Left lung (tissue), 10 donors: ENCODE measurements around the gene ALCAM. TPM values are rescaled to one million over a fixed set of nuclear protein-coding genes. Genes with fewer than 3 reads are reported as not detected.

ENCODE experiments used
- ATAC-seq: fragments of 200-7000 bp; cut with Tn5 transposase; one replicate; pipeline ENCODE4 v1.9.1; 2020; ENCODE audit warnings: moderate library complexity
- DNase-seq, 4 donors: peaks; one replicate each; pipeline ENCODE4 v3.0.0-alpha.2; 2013 to 2020
- H3K27ac ChIP-seq, 2 donors: fragments of 200-600 bp; sonication (generic) in 1 of 2; one replicate each; pipeline versions ENCODE4 v1.5.0 to v1.8.0; 2020 to 2021
- H3K27me3 ChIP-seq, 2 donors: fragments of 200-600 bp; sonication (generic) in 1 of 2; one replicate each; pipeline versions ENCODE4 v1.5.0 to v1.8.0; 2020 to 2021
- H3K36me3 ChIP-seq, 2 donors: fragments of 200-600 bp; sonication (generic) in 1 of 2; one replicate each; pipeline versions ENCODE4 v1.5.0 to v1.8.0; 2020 to 2021
- H3K4me1 ChIP-seq, 2 donors: fragments of 200-600 bp; one replicate each; pipeline ENCODE4 v1.8.0; 2021
- H3K4me3 ChIP-seq, 2 donors: fragments of 200-600 bp; sonication (generic) in 1 of 2; one replicate each; pipeline versions ENCODE4 v1.5.0 to v1.8.0; 2020 to 2021; ENCODE audit warnings: mild to moderate bottlenecking in 1 of 2
- H3K9me3 ChIP-seq, 2 donors: fragments of 200-600 bp; sonication (generic) in 1 of 2; one replicate each; pipeline versions ENCODE4 v1.5.0 to v1.8.0; 2020 to 2021
- CTCF ChIP-seq, 2 donors: fragments of 200-600 bp; sonication (generic) in 1 of 2; IDR thresholded peaks; one replicate each; pipeline versions ENCODE4 v1.5.0 to v1.8.0; 2021; ENCODE audit warnings: antibody characterized with exemption in 2 of 2
- intact Hi-C, 2 donors: fragments of 100-400 bp; cut with DNase I; formaldehyde crosslinking; loops; one replicate each; pipeline versions ENCODE4 v1.11.2 to v1.14.2; 2022
- polyA plus RNA-seq, 6 donors: library from polyadenylated mRNA; unstranded; fragments of 120-200 nt; gene quantifications; one replicate each; pipeline ENCODE4 v1.2.1, GENCODE V29; 2013; ENCODE audit not compliant: insufficient read length in 6 of 6
- total RNA-seq, 2 donors: library from RNA; stranded (reverse); fragmentation: NEBNext Ultra II Directional; extraction: Animal tissue kit (Norgen Biotek cat#: 25700); gene quantifications; one replicate each; pipeline ENCODE4 v1.2.1, GENCODE V29; 2021
- donor health status: DM: no; HTN: yes; CAD: no.
- donor health status: DM: no; HTN: no; CAD: no.

ALCAM gene
- total and polyA plus RNA-seq, 8 donors = 84.2 to 170 (median 127) TPM

- Histone ChIP-seq H3K27ac (no peak overlapping the region), H3K9me3 (no peaks in the 10 kb centered on the region), H3K27me3 (no peaks in the 10 kb centered on the region), H3K36me3 (no peaks in the 10 kb centered on the region), H3K4me3 (no peak overlapping the region), H3K4me1 (no peaks in the 10 kb centered on the region)
- ATAC-seq (no peak), DNase-seq (peak in 1 of 4 donors; percentile 10)
- intact Hi-C loops = no loop called here
- no peak for TF ChIP-seq CTCF (IDR thresholded peaks at IDR 0.05)
Measured at GRCh38 chr3:105417525-105418289, 51.0 kb downstream of the ALCAM start.

- Histone ChIP-seq H3K27ac (no peak overlapping the region), H3K4me3 (no peak overlapping the region), H3K4me1 (no peaks in the 10 kb centered on the region), H3K36me3 (no peaks in the 10 kb centered on the region), H3K27me3 (no peaks in the 10 kb centered on the region), H3K9me3 (no peaks in the 10 kb centered on the region)
- no peak for TF ChIP-seq CTCF (IDR thresholded peaks at IDR 0.05)
- DNase-seq (no peak), ATAC-seq (no peak)
- intact Hi-C loops = no loop called here
Measured at GRCh38 chr3:105422645-105423044, 55.9 kb downstream of the ALCAM start.

- no peak for ATAC-seq
- H3K4me1 ChIP-seq = no peaks in the 10 kb centered on the region
- DNase-seq = no peak
Measured at GRCh38 chr3:105423397-105423796, 56.7 kb downstream of the ALCAM start.

GRCh38 chr3:105424412-105425152 is 57.9 kb downstream of the ALCAM start:
- no peak overlapping the region for H3K27ac ChIP-seq
- no peaks in the 10 kb centered on the region for H3K9me3 ChIP-seq
- no peak for TF ChIP-seq CTCF (IDR thresholded peaks at IDR 0.05)
- no peaks in the 10 kb centered on the region for H3K36me3 ChIP-seq
- no peaks in the 10 kb centered on the region for H3K4me1 ChIP-seq
- intact Hi-C loops = no loop called here
- DNase-seq (no peak), ATAC-seq (no peak)
- no peak overlapping the region for H3K4me3 ChIP-seq
- H3K27me3 ChIP-seq = no peaks in the 10 kb centered on the region

More at GRCh38 chr3:105423397-105423796, 56.7 kb downstream of the ALCAM start:
- no peaks in the 10 kb centered on the region for H3K36me3 ChIP-seq
- no peak overlapping the region for H3K4me3 ChIP-seq
- TF ChIP-seq CTCF (IDR thresholded peaks at IDR 0.05) = no peak
- H3K9me3 ChIP-seq = no peaks in the 10 kb centered on the region
- no peak overlapping the region for H3K27ac ChIP-seq
- H3K27me3 ChIP-seq = no peaks in the 10 kb centered on the region
- intact Hi-C loops = no loop called here

- H3K4me1 ChIP-seq = no peaks in the 10 kb centered on the region
- ATAC-seq (no peak), DNase-seq (no peak)
- no peak overlapping the region for H3K4me3 ChIP-seq
- H3K9me3 ChIP-seq = no peaks in the 10 kb centered on the region
- H3K27ac ChIP-seq = no peak overlapping the region
- intact Hi-C loops = no loop called here
- TF ChIP-seq CTCF (IDR thresholded peaks at IDR 0.05) = no peak
- no peaks in the 10 kb centered on the region for H3K27me3 ChIP-seq
- H3K36me3 ChIP-seq = no peaks in the 10 kb centered on the region
Measured at GRCh38 chr3:105425153-105425502, 58.4 kb downstream of the ALCAM start.
